Measurements from ENCODE around the gene HOXC10.

GRCh38 chr12:53985994-53986685, 1.2 kb downstream of the HOXC10 start:
- no peak for TF ChIP-seq POLR2A (IDR thresholded peaks at IDR 0.05; ENCODE audit: low read depth, low read length)
- no peak for TF ChIP-seq TAF1 (IDR thresholded peaks at IDR 0.05; ENCODE audit: low read depth, low read length)
- TF ChIP-seq POLR2AphosphoS5 (IDR thresholded peaks at IDR 0.05; ENCODE audit: low read depth, low read length), result no peak
- no peak for TF ChIP-seq SPI1 (IDR thresholded peaks at IDR 0.05; ENCODE audit: low read depth, low read length)
- no peak for TF ChIP-seq PAX5 (IDR thresholded peaks at IDR 0.05; ENCODE audit: insufficient read depth, low read length, severe bottlenecking)
- no peak for TF ChIP-seq POU2F2 (IDR thresholded peaks at IDR 0.05; ENCODE audit: low read depth, low read length)

All from GM12891 (cell line).